ENCODE measurements around the gene RIMKLA. TPM values are rescaled to one million over a fixed set of nuclear protein-coding genes. Genes with fewer than 3 reads are reported as not detected.
A peak's percentile ranks its signal among the peaks of the same experiment; 100 is the strongest.

RIMKLA gene
- total and polyA plus RNA-seq, 2 of the 13 experiments (the other 11 are each of a cell fraction or from before 2014, with no cell fraction given) = 2.5 to 3.8 TPM

DNA sequence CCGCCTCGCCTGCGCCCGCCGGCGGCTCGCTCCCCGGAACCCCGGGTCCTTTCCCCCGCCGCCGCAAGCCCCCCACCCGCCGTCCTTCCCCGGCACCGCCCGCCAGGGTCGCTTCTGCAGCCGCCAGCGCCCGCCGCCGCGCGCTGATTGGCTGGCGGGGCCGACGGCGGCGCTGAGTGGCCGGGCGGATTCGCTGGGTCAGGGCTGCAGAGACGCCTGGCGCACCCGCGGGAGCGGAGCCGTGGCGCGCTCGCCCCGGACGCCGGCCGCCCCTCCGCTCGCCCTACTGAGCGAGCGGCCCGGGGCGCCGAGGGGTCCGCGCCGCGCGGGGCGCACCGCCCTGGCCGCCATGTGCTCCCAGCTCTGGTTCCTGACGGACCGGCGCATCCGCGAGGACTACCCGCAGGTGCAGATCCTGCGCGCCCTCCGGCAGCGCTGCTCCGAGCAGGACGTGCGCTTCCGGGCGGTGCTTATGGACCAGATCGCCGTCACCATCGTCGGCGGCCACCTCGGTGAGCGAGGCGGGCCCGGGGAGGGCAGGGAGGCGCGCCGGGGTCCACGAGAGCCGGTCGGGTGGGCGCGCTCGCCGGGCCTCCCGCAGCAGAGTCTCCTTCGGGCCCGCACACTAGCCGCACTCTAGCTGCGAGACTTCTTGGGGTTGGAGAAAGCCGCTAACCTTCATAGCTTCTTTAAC, at the start of gene RIMKLA (continued):
- TF ChIP-seq, protein P1, sequence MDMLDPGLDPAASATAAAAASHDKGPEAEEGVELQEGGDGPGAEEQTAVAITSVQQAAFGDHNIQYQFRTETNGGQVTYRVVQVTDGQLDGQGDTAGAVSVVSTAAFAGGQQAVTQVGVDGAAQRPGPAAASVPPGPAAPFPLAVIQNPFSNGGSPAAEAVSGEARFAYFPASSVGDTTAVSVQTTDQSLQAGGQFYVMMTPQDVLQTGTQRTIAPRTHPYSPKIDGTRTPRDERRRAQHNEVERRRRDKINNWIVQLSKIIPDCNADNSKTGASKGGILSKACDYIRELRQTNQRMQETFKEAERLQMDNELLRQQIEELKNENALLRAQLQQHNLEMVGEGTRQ (IDR thresholded peaks at IDR 0.05; ENCODE audit: low read depth, low read length) = no peak
- TF ChIP-seq, protein P1 (CRISPR knock-in tag; IDR thresholded peaks at IDR 0.05; ENCODE audit: borderline replicate concordance) = no peak
- TF ChIP-seq, protein P2, sequence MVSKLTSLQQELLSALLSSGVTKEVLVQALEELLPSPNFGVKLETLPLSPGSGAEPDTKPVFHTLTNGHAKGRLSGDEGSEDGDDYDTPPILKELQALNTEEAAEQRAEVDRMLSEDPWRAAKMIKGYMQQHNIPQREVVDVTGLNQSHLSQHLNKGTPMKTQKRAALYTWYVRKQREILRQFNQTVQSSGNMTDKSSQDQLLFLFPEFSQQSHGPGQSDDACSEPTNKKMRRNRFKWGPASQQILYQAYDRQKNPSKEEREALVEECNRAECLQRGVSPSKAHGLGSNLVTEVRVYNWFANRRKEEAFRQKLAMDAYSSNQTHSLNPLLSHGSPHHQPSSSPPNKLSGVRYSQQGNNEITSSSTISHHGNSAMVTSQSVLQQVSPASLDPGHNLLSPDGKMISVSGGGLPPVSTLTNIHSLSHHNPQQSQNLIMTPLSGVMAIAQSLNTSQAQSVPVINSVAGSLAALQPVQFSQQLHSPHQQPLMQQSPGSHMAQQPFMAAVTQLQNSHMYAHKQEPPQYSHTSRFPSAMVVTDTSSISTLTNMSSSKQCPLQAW (CRISPR knock-in tag; IDR thresholded peaks at IDR 0.05) = no peak
- TF ChIP-seq ZNF326 (CRISPR knock-in tag; IDR thresholded peaks at IDR 0.05; ENCODE audit: borderline replicate concordance) (no peak), ZNF773 (CRISPR knock-in tag; IDR thresholded peaks at IDR 0.05; ENCODE audit: borderline replicate concordance) (no peak), GLI4 (CRISPR knock-in tag; IDR thresholded peaks at IDR 0.05; ENCODE audit: borderline replicate concordance) (no peak), JUND (CRISPR knock-in tag; IDR thresholded peaks at IDR 0.05) (no peak), DMAP1 (CRISPR knock-in tag; IDR thresholded peaks at IDR 0.05) (0 out of 2 replicates have a peak, but pooled peaks have one; percentile 33), HNRNPH1 (optimal IDR thresholded peaks at IDR 0.05; ENCODE audit: low read depth, low read length) (no peak), HHEX (CRISPR knock-in tag; IDR thresholded peaks at IDR 0.05) (no peak), ZNF749 (CRISPR knock-in tag; IDR thresholded peaks at IDR 0.05; ENCODE audit: borderline replicate concordance) (no peak), MTA3 (CRISPR knock-in tag; IDR thresholded peaks at IDR 0.05) (no peak), ZNF616 (CRISPR knock-in tag; IDR thresholded peaks at IDR 0.05; ENCODE audit: low read depth) (no peak), NFKB2 (CRISPR knock-in tag; IDR thresholded peaks at IDR 0.05; ENCODE audit: borderline replicate concordance) (peak; percentile 52), POLR2AphosphoS5 (IDR thresholded peaks at IDR 0.05; ENCODE audit: low read depth, low read length) (no peak)
- TF ChIP-seq, protein P3, sequence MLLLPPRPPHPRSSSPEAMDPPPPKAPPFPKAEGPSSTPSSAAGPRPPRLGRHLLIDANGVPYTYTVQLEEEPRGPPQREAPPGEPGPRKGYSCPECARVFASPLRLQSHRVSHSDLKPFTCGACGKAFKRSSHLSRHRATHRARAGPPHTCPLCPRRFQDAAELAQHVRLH (CRISPR knock-in tag; IDR thresholded peaks at IDR 0.05; ENCODE audit: borderline replicate concordance, low read depth) = no peak
- TF ChIP-seq, protein P4, sequence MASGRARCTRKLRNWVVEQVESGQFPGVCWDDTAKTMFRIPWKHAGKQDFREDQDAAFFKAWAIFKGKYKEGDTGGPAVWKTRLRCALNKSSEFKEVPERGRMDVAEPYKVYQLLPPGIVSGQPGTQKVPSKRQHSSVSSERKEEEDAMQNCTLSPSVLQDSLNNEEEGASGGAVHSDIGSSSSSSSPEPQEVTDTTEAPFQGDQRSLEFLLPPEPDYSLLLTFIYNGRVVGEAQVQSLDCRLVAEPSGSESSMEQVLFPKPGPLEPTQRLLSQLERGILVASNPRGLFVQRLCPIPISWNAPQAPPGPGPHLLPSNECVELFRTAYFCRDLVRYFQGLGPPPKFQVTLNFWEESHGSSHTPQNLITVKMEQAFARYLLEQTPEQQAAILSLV (CRISPR knock-in tag; IDR thresholded peaks at IDR 0.05; ENCODE audit: borderline replicate concordance) = 0 out of 2 replicates have a peak, but pooled peaks have one; percentile 56
- TF ChIP-seq, protein P5, sequence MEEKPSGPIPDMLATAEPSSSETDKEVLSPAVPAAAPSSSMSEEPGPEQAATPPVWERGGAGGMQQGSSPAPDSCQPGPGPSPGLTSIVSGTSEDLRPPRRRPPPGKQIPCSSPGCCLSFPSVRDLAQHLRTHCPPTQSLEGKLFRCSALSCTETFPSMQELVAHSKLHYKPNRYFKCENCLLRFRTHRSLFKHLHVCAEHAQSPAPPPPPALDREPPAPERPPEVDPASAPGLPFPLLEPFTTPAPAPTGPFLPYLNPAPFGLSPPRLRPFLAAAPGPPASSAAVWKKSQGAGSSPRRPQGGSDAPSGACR (CRISPR knock-in tag; IDR thresholded peaks at IDR 0.05) = no peak
- TF ChIP-seq, protein P6, sequence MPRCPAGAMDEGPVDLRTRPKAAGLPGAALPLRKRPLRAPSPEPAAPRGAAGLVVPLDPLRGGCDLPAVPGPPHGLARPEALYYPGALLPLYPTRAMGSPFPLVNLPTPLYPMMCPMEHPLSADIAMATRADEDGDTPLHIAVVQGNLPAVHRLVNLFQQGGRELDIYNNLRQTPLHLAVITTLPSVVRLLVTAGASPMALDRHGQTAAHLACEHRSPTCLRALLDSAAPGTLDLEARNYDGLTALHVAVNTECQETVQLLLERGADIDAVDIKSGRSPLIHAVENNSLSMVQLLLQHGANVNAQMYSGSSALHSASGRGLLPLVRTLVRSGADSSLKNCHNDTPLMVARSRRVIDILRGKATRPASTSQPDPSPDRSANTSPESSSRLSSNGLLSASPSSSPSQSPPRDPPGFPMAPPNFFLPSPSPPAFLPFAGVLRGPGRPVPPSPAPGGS (CRISPR knock-in tag; IDR thresholded peaks at IDR 0.05) = no peak
- TF ChIP-seq, protein P7, sequence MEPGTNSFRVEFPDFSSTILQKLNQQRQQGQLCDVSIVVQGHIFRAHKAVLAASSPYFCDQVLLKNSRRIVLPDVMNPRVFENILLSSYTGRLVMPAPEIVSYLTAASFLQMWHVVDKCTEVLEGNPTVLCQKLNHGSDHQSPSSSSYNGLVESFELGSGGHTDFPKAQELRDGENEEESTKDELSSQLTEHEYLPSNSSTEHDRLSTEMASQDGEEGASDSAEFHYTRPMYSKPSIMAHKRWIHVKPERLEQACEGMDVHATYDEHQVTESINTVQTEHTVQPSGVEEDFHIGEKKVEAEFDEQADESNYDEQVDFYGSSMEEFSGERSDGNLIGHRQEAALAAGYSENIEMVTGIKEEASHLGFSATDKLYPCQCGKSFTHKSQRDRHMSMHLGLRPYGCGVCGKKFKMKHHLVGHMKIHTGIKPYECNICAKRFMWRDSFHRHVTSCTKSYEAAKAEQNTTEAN (CRISPR knock-in tag; conservative IDR thresholded peaks at IDR 0.05) = no peak

Data from HepG2 (cell line).